Fibroblast of skin of left biceps (primary cell): ENCODE results near the gene GABRB3.

Source experiments
- DNase-seq, 2 experiments: peaks; one replicate each; pipeline ENCODE4 v3.0.0-alpha.2; 2013; ENCODE audit warnings: low read depth in 2 of 2

Gene GABRB3

GRCh38 chr15:26630857-26631256 is 142.0 kb downstream of the GABRB3 start:
- DNase-seq: no peak

GRCh38 chr15:26628879-26629529 is 143.9 kb downstream of the GABRB3 start:
- DNase-seq: peak; percentile 14 to 24

GRCh38 chr15:26628071-26628470 is 144.8 kb downstream of the GABRB3 start:
- no peak for DNase-seq

GRCh38 chr15:26624128-26624527 is 148.7 kb downstream of the GABRB3 start:
- DNase-seq: no peak

GRCh38 chr15:26623071-26623470 is 149.8 kb downstream of the GABRB3 start:
- DNase-seq: no peak

- no peak for DNase-seq
Observed at GRCh38 chr15:26621816-26622215, 151.1 kb downstream of the GABRB3 start.

GRCh38 chr15:26620528-26621458 is 152.1 kb downstream of the GABRB3 start:
- no peak for DNase-seq

GRCh38 chr15:26615927-26616302 is 157.0 kb downstream of the GABRB3 start:
- no peak for DNase-seq

- no peak for DNase-seq
Observed at GRCh38 chr15:26615188-26615926, 157.5 kb downstream of the GABRB3 start.

GRCh38 chr15:26614734-26615133 is 158.1 kb downstream of the GABRB3 start:
- DNase-seq: no peak

- no peak for DNase-seq
Observed at GRCh38 chr15:26598704-26599103, 174.2 kb downstream of the GABRB3 start.

GRCh38 chr15:26595611-26596010 is 177.3 kb downstream of the GABRB3 start:
- DNase-seq: no peak

GRCh38 chr15:26590676-26591075 is 182.2 kb downstream of the GABRB3 start:
- no peak for DNase-seq

- no peak for DNase-seq
Observed at GRCh38 chr15:26582840-26583239, 190.0 kb downstream of the GABRB3 start.

GRCh38 chr15:26580943-26581342 is 191.9 kb downstream of the GABRB3 start:
- DNase-seq: no peak

GRCh38 chr15:26572602-26573350 is 200.1 kb downstream of the GABRB3 start:
- DNase-seq: no peak

GRCh38 chr15:26571346-26571745 is 201.5 kb downstream of the GABRB3 start:
- DNase-seq: no peak

- DNase-seq: no peak
Observed at GRCh38 chr15:26565542-26565941, 207.3 kb downstream of the GABRB3 start.

- no peak for DNase-seq
Observed at GRCh38 chr15:26564361-26564760, 208.5 kb downstream of the GABRB3 start.

GRCh38 chr15:26562336-26562735 is 210.5 kb downstream of the GABRB3 start:
- no peak for DNase-seq

GRCh38 chr15:26561896-26562295 is 211.0 kb downstream of the GABRB3 start:
- peak; percentile 50 to 56 for DNase-seq

GRCh38 chr15:26561130-26561529 is 211.7 kb downstream of the GABRB3 start:
- no peak for DNase-seq
